GM20000 (cell line): ENCODE measurements around the gene PACS1.
A peak's percentile ranks its signal among the peaks of the same experiment; 100 is the strongest.

ENCODE experiments used
- DNase-seq: peaks from one replicate; pipeline ENCODE4 v3.0.0; 2012; ENCODE audit warnings: low spot score
- CTCF ChIP-seq: IDR thresholded peaks from 2 replicates; pipeline ENCODE4 v1.5.1; 2012; ENCODE audit warnings: mild to moderate bottlenecking, control low read depth; ENCODE audit errors: extremely low read depth, missing control alignments

Gene PACS1

GRCh38 chr11:66051371-66051765 lies 18.7 kb upstream of the PACS1 start:
- no peak for TF ChIP-seq CTCF
- no peak for DNase-seq

DNA sequence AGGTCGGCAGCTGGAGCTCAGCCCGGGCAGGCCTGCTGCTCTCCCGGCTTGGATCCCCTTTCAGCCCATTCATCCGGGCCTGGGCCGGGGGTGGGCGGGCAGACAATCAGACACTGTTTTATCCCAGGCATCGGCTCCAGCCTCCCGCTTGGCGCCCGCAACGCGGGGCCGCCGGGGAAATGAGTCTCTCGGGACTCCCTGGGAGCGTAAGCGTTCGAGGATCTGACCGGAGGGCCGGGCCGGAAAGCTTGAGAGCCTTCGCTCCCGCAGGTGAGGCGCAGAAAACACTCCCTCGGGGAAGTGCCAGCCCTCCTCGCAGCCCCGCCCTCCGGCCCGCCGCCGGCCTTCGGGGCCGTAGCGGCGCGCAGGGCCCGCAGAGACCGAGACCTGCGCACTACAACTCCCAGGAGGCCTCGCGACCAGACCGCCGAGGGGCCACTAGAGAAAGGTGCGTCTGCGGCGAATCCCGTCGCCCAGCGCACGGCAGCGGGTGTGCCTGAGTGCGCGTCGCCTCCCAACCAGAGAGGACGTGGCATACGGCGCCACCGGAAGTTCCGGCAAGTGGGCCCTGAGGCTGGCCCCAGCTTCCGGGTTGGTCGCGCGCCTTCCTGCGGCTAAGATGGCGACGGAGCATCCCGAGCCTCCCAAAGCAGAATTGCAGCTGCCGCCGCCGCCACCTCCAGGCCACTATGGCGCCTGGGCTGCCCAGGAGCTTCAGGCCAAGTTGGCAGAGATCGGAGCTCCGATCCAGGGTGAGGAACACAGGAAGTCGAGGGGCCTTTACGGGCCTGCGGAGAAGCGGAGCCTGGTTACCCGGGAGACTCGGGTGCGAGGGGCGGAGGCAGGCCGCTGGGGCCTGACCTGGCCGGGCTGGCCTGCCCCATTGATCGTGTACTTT lies 18.1 kb upstream of the PACS1 start, which contains the start of gene SF3B2:
Gene SF3B2, plus strand, starts transcription at position 599 of the 898 bp plus-strand sequence. Its CDS starts 21 bp downstream, at position 620.
- peak; percentile 97 for DNase-seq
- no peak for TF ChIP-seq CTCF

- no peak for TF ChIP-seq CTCF
Measured at GRCh38 chr11:66052664-66052982, 17.4 kb upstream of the PACS1 start.

GRCh38 chr11:66055021-66055420 lies 15.1 kb upstream of the PACS1 start:
- TF ChIP-seq CTCF, result no peak
- DNase-seq, result no peak

More at GRCh38 chr11:66052664-66052982, 17.4 kb upstream of the PACS1 start:
- DNase-seq, result no peak

- no peak for TF ChIP-seq CTCF
- no peak for DNase-seq
Measured at GRCh38 chr11:66056501-66056900, 13.6 kb upstream of the PACS1 start.

GRCh38 chr11:66059966-66060680 lies 9.9 kb upstream of the PACS1 start:
- TF ChIP-seq CTCF, result no peak
- DNase-seq, result no peak

DNA sequence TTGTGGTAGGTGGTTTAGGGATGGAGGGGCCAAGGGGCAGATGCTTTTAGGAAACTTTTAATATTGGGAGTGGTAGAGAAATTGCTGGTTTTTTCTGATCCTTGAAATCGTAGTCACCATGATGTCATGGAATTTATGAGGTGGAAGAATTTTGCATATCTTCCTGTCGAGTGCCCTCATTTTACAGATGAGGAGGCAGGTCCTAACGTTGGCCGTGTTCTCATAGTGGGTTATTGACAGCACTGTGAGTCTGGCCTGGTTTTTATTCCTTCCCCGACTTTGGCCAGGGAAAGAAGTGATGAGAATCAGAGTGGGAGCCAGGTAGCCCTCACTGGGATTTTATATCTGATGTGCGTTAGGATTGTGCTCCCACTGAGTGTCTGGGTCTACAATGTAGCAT lies 8.8 kb upstream of the PACS1 start:
- no peak for TF ChIP-seq CTCF

More for the DNA sequence above, 8.8 kb upstream of the PACS1 start:
- no peak for DNase-seq
